ENCODE results near the gene AIG1.
"Not testable (repeated sequence)": the region's sequence is repeated elsewhere in the genome, so short reads cannot be mapped to it uniquely, and the experiment has no call there.

Gene AIG1

GRCh38 chr6:143268439-143268838, 207.8 kb downstream of the AIG1 start:
- DNase-seq (ENCODE audit: low read depth in 2 of 2) = no peak

GRCh38 chr6:143270026-143270425, 209.3 kb downstream of the AIG1 start:
- no peak for DNase-seq (ENCODE audit: low read depth in 2 of 2)

- DNase-seq (ENCODE audit: low read depth in 2 of 2) = no peak
Measured at GRCh38 chr6:143271024-143271423, 210.3 kb downstream of the AIG1 start.

- DNase-seq (ENCODE audit: low read depth in 2 of 2) = no peak
Measured at GRCh38 chr6:143276436-143276835, 215.7 kb downstream of the AIG1 start.

- no peak for DNase-seq (ENCODE audit: low read depth in 2 of 2)
Measured at GRCh38 chr6:143279385-143279784, 218.7 kb downstream of the AIG1 start.

- no peak for DNase-seq (ENCODE audit: low read depth in 2 of 2)
Measured at GRCh38 chr6:143283887-143284645, 223.4 kb downstream of the AIG1 start.

GRCh38 chr6:143286251-143286795, 225.6 kb downstream of the AIG1 start:
- DNase-seq (ENCODE audit: low read depth in 2 of 2) = no peak

- DNase-seq (ENCODE audit: low read depth in 2 of 2) = no peak
Measured at GRCh38 chr6:143288923-143289322, 228.2 kb downstream of the AIG1 start.

GRCh38 chr6:143290206-143290605, 229.5 kb downstream of the AIG1 start:
- DNase-seq (ENCODE audit: low read depth in 2 of 2) = no peak

- no peak for DNase-seq (ENCODE audit: low read depth in 2 of 2)
Measured at GRCh38 chr6:143293523-143293922, 232.8 kb downstream of the AIG1 start.

GRCh38 chr6:143294265-143294860, 233.7 kb downstream of the AIG1 start:
- no peak for DNase-seq (ENCODE audit: low read depth in 2 of 2)

- no peak for DNase-seq (ENCODE audit: low read depth in 2 of 2)
Measured at GRCh38 chr6:143295932-143296331, 235.2 kb downstream of the AIG1 start.

GRCh38 chr6:143298071-143298470, 237.4 kb downstream of the AIG1 start:
- no peak for DNase-seq (ENCODE audit: low read depth in 2 of 2)

GRCh38 chr6:143299253-143300166, 238.8 kb downstream of the AIG1 start:
- no peak for DNase-seq (ENCODE audit: low read depth in 2 of 2)

GRCh38 chr6:143301188-143301587, 240.5 kb downstream of the AIG1 start:
- no peak for DNase-seq (ENCODE audit: low read depth in 2 of 2)

GRCh38 chr6:143307760-143308159, 247.1 kb downstream of the AIG1 start:
- DNase-seq (ENCODE audit: low read depth in 2 of 2) = not testable (repeated sequence)

- DNase-seq (ENCODE audit: low read depth in 2 of 2) = no peak
Measured at GRCh38 chr6:143313163-143313562, 252.5 kb downstream of the AIG1 start.

GRCh38 chr6:143321491-143322086, 260.9 kb downstream of the AIG1 start:
- DNase-seq (ENCODE audit: low read depth in 2 of 2) = no peak

GRCh38 chr6:143322386-143322785, 261.7 kb downstream of the AIG1 start:
- no peak for DNase-seq (ENCODE audit: low read depth in 2 of 2)

- no peak for DNase-seq (ENCODE audit: low read depth in 2 of 2)
Measured at GRCh38 chr6:143323729-143324470, 263.2 kb downstream of the AIG1 start.
